Panc1 (cell line): Measurements from ENCODE around the gene BTBD3. TPM values are rescaled to one million over a fixed set of nuclear protein-coding genes. Genes with fewer than 3 reads are reported as not detected.
A peak's percentile ranks its signal among the peaks of the same experiment; 100 is the strongest.

Source experiments
- ATAC-seq: fragments of 200-7000 bp; cut with Tn5 transposase; 2 replicates; pipeline ENCODE4 v1.9.1; 2020; ENCODE audit warnings: mild to moderate bottlenecking, moderate library complexity
- BruUV-seq: library from RNA; stranded (reverse); fragments of 400-500 nt; replicated peaks from 2 replicates; lab custom pipeline; 2021; lab: Mats Ljungman, UMichigan
- CTCF ChIA-PET: fragments of 300-600 bp; sonication (Branson Sonifier 250); formaldehyde crosslinking; loops from one replicate; lab custom pipeline; 2022; ENCODE audit warnings: antibody characterized with exemption; lab: Charles Lee
- POLR2A ChIA-PET: fragments of 300-600 bp; sonication (Branson Sonifier 250); formaldehyde crosslinking; loops from one replicate; lab custom pipeline; 2022; ENCODE audit warnings: antibody characterized with exemption; lab: Charles Lee
- DNase-seq: peaks from one replicate; pipeline ENCODE4 v3.0.0-alpha.2; 2010; ENCODE audit warnings: low read depth, low spot score
- H3K27ac ChIP-seq: 2 replicates; pipeline ENCODE4 v1.5.1; 2011; ENCODE audit warnings: mild to moderate bottlenecking, low read length, inconsistent platforms
- H3K27me3 ChIP-seq: fragments of 200-500 bp; sonication (Bioruptor generic); 2 replicates; pipeline ENCODE4 v1.6.0; 2014; ENCODE audit warnings: low read length, inconsistent platforms; ENCODE audit not compliant: control insufficient read depth, insufficient read depth
- H3K36me3 ChIP-seq: fragments of 200-500 bp; sonication (Bioruptor generic); 2 replicates; pipeline ENCODE4 v1.5.1; 2014; ENCODE audit warnings: inconsistent platforms, mild to moderate bottlenecking, low read length, moderate library complexity; ENCODE audit not compliant: control insufficient read depth, insufficient read depth
- H3K4me1 ChIP-seq: 2 replicates; pipeline ENCODE4 v1.5.1; 2011; ENCODE audit warnings: inconsistent platforms, mild to moderate bottlenecking, low read length, moderate library complexity; ENCODE audit not compliant: control insufficient read depth, insufficient read depth
- H3K4me3 ChIP-seq, 2 experiments: 2 replicates each; pipeline ENCODE4 v1.5.1; 2011 to 2012; ENCODE audit warnings: low read depth in 2 of 2, low read length in 2 of 2, mild to moderate bottlenecking in 2 of 2, inconsistent platforms in 1 of 2, moderate library complexity in 1 of 2
- H3K9me3 ChIP-seq: fragments of 200-500 bp; sonication (Bioruptor generic); 2 replicates; pipeline ENCODE4 v1.5.1; 2014; ENCODE audit warnings: low read depth, mild to moderate bottlenecking, inconsistent platforms, low read length, moderate library complexity; ENCODE audit not compliant: control insufficient read depth, insufficient read depth
- CTCF ChIP-seq: fragments of 450-650 bp; IDR thresholded peaks from 2 replicates; pipeline ENCODE4 v1.5.1; 2017; ENCODE audit warnings: mild to moderate bottlenecking
- POLR2AphosphoS5 ChIP-seq: IDR thresholded peaks from 2 replicates; pipeline ENCODE4 v1.6.1; 2012; ENCODE audit warnings: mild to moderate bottlenecking, low read depth, low read length, moderate library complexity
- REST ChIP-seq, 2 experiments: IDR thresholded peaks; 2 replicates each; pipeline ENCODE4 v1.6.1; 2011 to 2012; ENCODE audit warnings: low read depth in 2 of 2, control low read depth in 1 of 2, low read length in 1 of 2, mild to moderate bottlenecking in 1 of 2, moderate library complexity in 1 of 2; ENCODE audit not compliant: insufficient read depth in 1 of 2
- SIN3A ChIP-seq: IDR thresholded peaks from 2 replicates; pipeline ENCODE4 v1.6.1; 2012; ENCODE audit warnings: low read depth, mild to moderate bottlenecking, low read length, moderate library complexity, borderline replicate concordance; ENCODE audit not compliant: insufficient read depth
- TCF7L2 ChIP-seq: IDR thresholded peaks from 2 replicates; pipeline ENCODE4 v1.6.1; 2011; ENCODE audit warnings: mild to moderate bottlenecking, low read depth, low read length, inconsistent platforms
- in situ Hi-C: cut with HindIII; loops from 2 replicates; pipeline ENCODE4 v1.10.0; 2016; ENCODE audit warnings: low sequenced_read_pairs, low pct_unique_long_range_greater_than_20kb
- intact Hi-C: fragments of 100-400 bp; cut with micrococcal nuclease; formaldehyde crosslinking; loops from one replicate; pipeline ENCODE4 v1.10.0; 2022; ENCODE audit not compliant: unreplicated experiment
- total RNA-seq: library from RNA; stranded (reverse); gene quantifications from one replicate; pipeline ENCODE4 v1.2.1, GENCODE V29; 2021; ENCODE audit not compliant: unreplicated experiment

The BTBD3 gene
- total RNA-seq, 1 experiment from 2014 or later, result 27.6 TPM

- no peak overlapping the region for H3K27ac ChIP-seq
- H3K4me3 ChIP-seq, result no peak overlapping the region
- TF ChIP-seq TCF7L2 (no peak), POLR2AphosphoS5 (no peak), CTCF (no peak), REST (IDR thresholded peaks at IDR 0.05; ENCODE audit: insufficient read depth in 1 of 2, low read depth in 2 of 2, low read length in 1 of 2) (no peak), SIN3A (no peak)
- H3K36me3 ChIP-seq, result peaks cover 4% of the 10 kb centered on the region; the same call in 1 of the 2 replicates
- no TSS peak for BruUV-seq
- in situ Hi-C loops (no loop called here), intact Hi-C loops (no loop called here)
- POLR2A ChIA-PET, result no interaction called here
- ATAC-seq, result no peak
- peaks cover 5% of the 10 kb centered on the region; the same call in 1 of the 2 replicates for H3K27me3 ChIP-seq
- DNase-seq, result no peak
- H3K4me1 ChIP-seq, result peaks cover 8% of the 10 kb centered on the region
- no peaks in the 10 kb centered on the region for H3K9me3 ChIP-seq
- CTCF ChIA-PET, result no interaction called here
Measured at GRCh38 chr20:11888648-11889047, 29.0 kb upstream of the BTBD3 start.

GRCh38 chr20:11890331-11891076, 27.2 kb upstream of the BTBD3 start:
- H3K4me1 ChIP-seq, result peaks cover 12% of the 10 kb centered on the region
- peak; percentile 95 for ATAC-seq
- no TSS peak for BruUV-seq
- H3K27ac ChIP-seq, result peak overlapping the region; percentile 70
- TF ChIP-seq CTCF (no peak), POLR2AphosphoS5 (0 out of 2 replicates have a peak, but pooled peaks have one; percentile 27), SIN3A (no peak), TCF7L2 (no peak), REST (IDR thresholded peaks at IDR 0.05; ENCODE audit: insufficient read depth in 1 of 2, low read depth in 2 of 2, low read length in 1 of 2) (no peak)
- in situ Hi-C loops, result no loop called here
- peaks cover 4% of the 10 kb centered on the region; the same call in 1 of the 2 replicates for H3K36me3 ChIP-seq
- H3K27me3 ChIP-seq, result peaks cover 5% of the 10 kb centered on the region; the same call in 1 of the 2 replicates
- ChIA-PET POLR2A (interaction anchor here (0.6 kb wide), 1 partner anchor 120 kb away, joined by 9 read pairs; no protein-coding TSS in a partner anchor), CTCF (no interaction called here)
- H3K9me3 ChIP-seq, result no peaks in the 10 kb centered on the region
- intact Hi-C loops, result no loop called here
- peak; percentile 61 for DNase-seq
- H3K4me3 ChIP-seq, result peak overlapping the region; percentile 66 to 80
